Uterus (tissue), 4 donors: ENCODE results near the gene SLC7A6OS. TPM values are rescaled to one million over a fixed set of nuclear protein-coding genes. Genes with fewer than 3 reads are reported as not detected.
"Not testable (repeated sequence)": the region's sequence is repeated elsewhere in the genome, so short reads cannot be mapped to it uniquely, and the experiment has no call there.

Experiments
- DNase-seq, 2 donors: peaks; one replicate each; pipeline ENCODE4 v3.0.0-alpha.2; 2019 to 2020
- H3K27ac ChIP-seq, 2 donors: fragments of 200-600 bp; sonication (generic); 1 replicate in 1 of 2; 2 replicates in 1 of 2; pipeline ENCODE4 v1.5.1; 2016 to 2018
- H3K27me3 ChIP-seq, 2 donors: fragments of 200-600 bp; sonication (generic); one replicate each; pipeline ENCODE4 v1.5.1; 2018 to 2019; ENCODE audit warnings: control low read depth in 1 of 2
- H3K36me3 ChIP-seq, 2 donors: fragments of 200-600 bp; sonication (generic); one replicate each; pipeline ENCODE4 v1.5.1; 2019; ENCODE audit warnings: control low read depth in 1 of 2
- H3K4me1 ChIP-seq, 2 donors: fragments of 200-600 bp; sonication (generic); one replicate each; pipeline ENCODE4 v1.5.1; 2018 to 2019; ENCODE audit warnings: control low read depth in 1 of 2
- H3K4me3 ChIP-seq, 2 donors: fragments of 200-600 bp; sonication (generic); 1 replicate in 1 of 2; 2 replicates in 1 of 2; pipeline ENCODE4 v1.5.1; 2018 to 2019; ENCODE audit warnings: mild to moderate bottlenecking in 1 of 2
- H3K9me3 ChIP-seq, 2 donors: fragments of 200-600 bp; sonication (generic); one replicate each; pipeline ENCODE4 v1.5.1; 2019; ENCODE audit warnings: control low read depth in 1 of 2
- CTCF ChIP-seq, 4 experiments: fragments of 200-600 bp in 2 of 4; fragments of 450-650 bp in 2 of 4; sonication (generic) in 2 of 4; IDR thresholded peaks; one replicate each; pipeline ENCODE4 v1.5.1; 2016 to 2019; ENCODE audit warnings: antibody characterized with exemption in 4 of 4, mild to moderate bottlenecking in 2 of 4, moderate library complexity in 1 of 4
- POLR2A ChIP-seq, 2 donors: fragments of 450-650 bp; IDR thresholded peaks; one replicate each; pipeline ENCODE4 v1.6.1; 2016; ENCODE audit warnings: antibody characterized with exemption in 2 of 2, mild to moderate bottlenecking in 1 of 2, moderate library complexity in 1 of 2
- intact Hi-C: fragments of 100-400 bp; cut with DNase I; formaldehyde crosslinking; loops from one replicate; pipeline ENCODE4 v1.15.1; 2023; ENCODE audit warnings: low total_unique reads
- total RNA-seq, 4 donors: library from RNA; depleted of rRNA in 3 of 4; stranded (reverse); fragments of >200 nt in 3 of 4; gene quantifications; one replicate each; pipeline versions ENCODE4 v1.1.0 to v1.2.4, GENCODE V29; 2014 to 2023
- donor health status: DM: yes; HTN: yes; CAD: no.

The SLC7A6OS gene
- total RNA-seq, 4 donors from 2014 or later: 7.6 to 18.9 (median 13.4) TPM

- no peaks in the 10 kb centered on the region for H3K4me1 ChIP-seq
- no peaks in the 10 kb centered on the region for H3K27me3 ChIP-seq
- H3K27ac ChIP-seq: no peak overlapping the region
- intact Hi-C loops: no loop called here
- H3K4me3 ChIP-seq: no peak overlapping the region
- TF ChIP-seq POLR2A (IDR thresholded peaks at IDR 0.05) (no peak), CTCF (IDR thresholded peaks at IDR 0.05) (no peak)
- no peaks in the 10 kb centered on the region for H3K9me3 ChIP-seq
- H3K36me3 ChIP-seq: no peaks in the 10 kb centered on the region
- DNase-seq: no peak
These were observed 18.3 kb downstream of the SLC7A6OS start for GRCh38 chr16:68292425-68292824.

GRCh38 chr16:68291227-68291626 lies 19.5 kb downstream of the SLC7A6OS start:
- peak overlapping the region in 1 of 2 donors; percentile 54 for H3K27ac ChIP-seq
- no peaks in the 10 kb centered on the region for H3K36me3 ChIP-seq

GRCh38 chr16:68290450-68290849 lies 20.3 kb downstream of the SLC7A6OS start:
- peak overlapping the region; percentile 38 to 54 for H3K27ac ChIP-seq
- no peaks in the 10 kb centered on the region for H3K27me3 ChIP-seq
- TF ChIP-seq CTCF (IDR thresholded peaks at IDR 0.05): no peak
- no peak for TF ChIP-seq POLR2A (IDR thresholded peaks at IDR 0.05)
- H3K4me1 ChIP-seq: no peaks in the 10 kb centered on the region
- no peaks in the 10 kb centered on the region for H3K9me3 ChIP-seq
- no peak overlapping the region for H3K4me3 ChIP-seq
- no peaks in the 10 kb centered on the region for H3K36me3 ChIP-seq
- intact Hi-C loops: no loop called here
- no peak for DNase-seq

More at GRCh38 chr16:68291227-68291626, 19.5 kb downstream of the SLC7A6OS start:
- DNase-seq: no peak
- H3K27me3 ChIP-seq: no peaks in the 10 kb centered on the region
- TF ChIP-seq POLR2A (IDR thresholded peaks at IDR 0.05): no peak
- TF ChIP-seq CTCF (IDR thresholded peaks at IDR 0.05): no peak
- no peak overlapping the region for H3K4me3 ChIP-seq
- intact Hi-C loops: no loop called here
- H3K9me3 ChIP-seq: no peaks in the 10 kb centered on the region
- H3K4me1 ChIP-seq: no peaks in the 10 kb centered on the region

GRCh38 chr16:68289621-68290329 lies 21.0 kb downstream of the SLC7A6OS start:
- no peaks in the 10 kb centered on the region for H3K36me3 ChIP-seq
- H3K4me1 ChIP-seq: no peaks in the 10 kb centered on the region
- H3K27ac ChIP-seq: peak overlapping the region; percentile 38 to 54
- no peak overlapping the region for H3K4me3 ChIP-seq
- no peaks in the 10 kb centered on the region for H3K27me3 ChIP-seq
- TF ChIP-seq POLR2A (IDR thresholded peaks at IDR 0.05): no peak
- no peak for TF ChIP-seq CTCF (IDR thresholded peaks at IDR 0.05)
- H3K9me3 ChIP-seq: no peaks in the 10 kb centered on the region
- intact Hi-C loops: no loop called here
- no peak for DNase-seq

- no peak for DNase-seq
- no peak overlapping the region for H3K4me3 ChIP-seq
- intact Hi-C loops: no loop called here
- H3K36me3 ChIP-seq: no peaks in the 10 kb centered on the region
- no peaks in the 10 kb centered on the region for H3K9me3 ChIP-seq
- no peaks in the 10 kb centered on the region for H3K27me3 ChIP-seq
- TF ChIP-seq CTCF (IDR thresholded peaks at IDR 0.05) (no peak), POLR2A (IDR thresholded peaks at IDR 0.05) (no peak)
- H3K4me1 ChIP-seq: no peaks in the 10 kb centered on the region
- peak overlapping the region; percentile 5 to 54 for H3K27ac ChIP-seq
These were observed 21.5 kb downstream of the SLC7A6OS start for GRCh38 chr16:68289202-68289601.

GRCh38 chr16:68288796-68289195 lies 21.9 kb downstream of the SLC7A6OS start:
- H3K27me3 ChIP-seq, intact Hi-C loops, H3K9me3 ChIP-seq, DNase-seq, H3K36me3 ChIP-seq, H3K4me3 ChIP-seq, H3K4me1 ChIP-seq: not testable (repeated sequence)
- peak overlapping the region in 1 of 2 donors; percentile 54 for H3K27ac ChIP-seq
